Measurements from ENCODE around the gene CACNA2D3.

Gene CACNA2D3

DNA sequence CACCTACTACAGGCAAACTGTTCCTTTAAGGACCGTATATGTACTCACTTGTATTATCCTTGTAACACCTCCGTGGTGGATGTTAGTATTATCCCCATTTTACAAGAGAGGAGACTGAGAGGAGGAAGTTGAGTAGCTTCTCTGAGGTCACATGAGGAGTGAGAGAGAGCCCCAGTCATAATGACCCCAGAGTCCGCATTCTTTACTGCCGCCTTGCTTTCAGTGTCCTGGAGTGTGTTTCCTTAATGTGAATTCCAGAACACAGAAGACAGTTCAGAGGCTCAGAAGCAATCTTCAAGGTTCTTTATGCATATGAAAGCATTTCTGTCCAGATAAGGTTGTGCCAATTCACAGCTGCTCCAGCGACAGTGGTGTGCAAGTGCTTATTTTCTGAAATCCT, 199.2 kb downstream of the CACNA2D3 start:
- FAIRE-seq (no peak), DNase-seq (ENCODE audit: insufficient read length, low spot score) (no peak)
- TF ChIP-seq, protein P1, sequence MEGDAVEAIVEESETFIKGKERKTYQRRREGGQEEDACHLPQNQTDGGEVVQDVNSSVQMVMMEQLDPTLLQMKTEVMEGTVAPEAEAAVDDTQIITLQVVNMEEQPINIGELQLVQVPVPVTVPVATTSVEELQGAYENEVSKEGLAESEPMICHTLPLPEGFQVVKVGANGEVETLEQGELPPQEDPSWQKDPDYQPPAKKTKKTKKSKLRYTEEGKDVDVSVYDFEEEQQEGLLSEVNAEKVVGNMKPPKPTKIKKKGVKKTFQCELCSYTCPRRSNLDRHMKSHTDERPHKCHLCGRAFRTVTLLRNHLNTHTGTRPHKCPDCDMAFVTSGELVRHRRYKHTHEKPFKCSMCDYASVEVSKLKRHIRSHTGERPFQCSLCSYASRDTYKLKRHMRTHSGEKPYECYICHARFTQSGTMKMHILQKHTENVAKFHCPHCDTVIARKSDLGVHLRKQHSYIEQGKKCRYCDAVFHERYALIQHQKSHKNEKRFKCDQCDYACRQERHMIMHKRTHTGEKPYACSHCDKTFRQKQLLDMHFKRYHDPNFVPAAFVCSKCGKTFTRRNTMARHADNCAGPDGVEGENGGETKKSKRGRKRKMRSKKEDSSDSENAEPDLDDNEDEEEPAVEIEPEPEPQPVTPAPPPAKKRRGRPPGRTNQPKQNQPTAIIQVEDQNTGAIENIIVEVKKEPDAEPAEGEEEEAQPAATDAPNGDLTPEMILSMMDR (IDR thresholded peaks at IDR 0.05; ENCODE audit: insufficient read depth, missing control alignments), result no peak

DNA sequence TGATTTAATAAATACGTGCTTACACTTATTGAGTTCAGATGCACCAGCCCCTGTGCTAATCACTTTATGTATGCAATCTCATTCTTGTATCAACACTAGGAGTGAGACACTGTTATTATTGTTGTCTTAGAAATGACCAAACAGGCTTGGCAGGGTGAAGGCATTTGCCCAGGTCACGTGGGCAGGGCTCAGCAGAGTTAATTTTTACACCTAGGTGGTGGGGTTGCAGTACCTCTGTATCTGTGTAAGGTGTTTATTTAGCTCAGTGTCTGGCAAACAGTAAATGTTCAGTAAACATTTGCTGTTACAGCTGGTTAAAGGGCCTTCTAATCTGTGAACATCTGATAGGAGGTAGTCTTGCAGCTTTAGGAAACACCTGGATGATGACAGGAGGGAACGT, 200.0 kb downstream of the CACNA2D3 start:
- DNase-seq (ENCODE audit: insufficient read length, low spot score) (no peak), FAIRE-seq (no peak)
- TF ChIP-seq, protein P1 (IDR thresholded peaks at IDR 0.05; ENCODE audit: insufficient read depth, missing control alignments), result no peak

DNA sequence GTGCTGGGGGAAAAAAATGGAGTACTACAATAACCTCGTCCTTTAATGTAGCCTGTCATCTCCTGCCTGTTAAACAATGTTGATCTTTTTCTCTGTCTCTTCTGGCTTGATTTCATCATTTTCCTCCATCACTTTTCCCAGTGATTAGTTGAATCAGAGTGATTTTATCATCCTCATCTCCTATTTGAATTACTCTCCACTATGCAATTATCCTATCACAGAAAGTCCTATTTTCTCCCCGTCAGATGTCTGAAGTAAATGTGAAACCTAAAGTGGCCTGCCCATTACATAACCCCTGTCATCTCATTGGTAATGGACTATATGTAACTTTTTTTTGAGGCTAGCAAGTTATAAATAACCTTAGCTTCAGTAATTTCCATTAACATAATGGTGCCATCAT, 201.8 kb downstream of the CACNA2D3 start:
- no peak for DNase-seq (ENCODE audit: insufficient read length, low spot score)
- FAIRE-seq, result no peak
- TF ChIP-seq, protein P1 (IDR thresholded peaks at IDR 0.05; ENCODE audit: insufficient read depth, missing control alignments), result no peak

DNA sequence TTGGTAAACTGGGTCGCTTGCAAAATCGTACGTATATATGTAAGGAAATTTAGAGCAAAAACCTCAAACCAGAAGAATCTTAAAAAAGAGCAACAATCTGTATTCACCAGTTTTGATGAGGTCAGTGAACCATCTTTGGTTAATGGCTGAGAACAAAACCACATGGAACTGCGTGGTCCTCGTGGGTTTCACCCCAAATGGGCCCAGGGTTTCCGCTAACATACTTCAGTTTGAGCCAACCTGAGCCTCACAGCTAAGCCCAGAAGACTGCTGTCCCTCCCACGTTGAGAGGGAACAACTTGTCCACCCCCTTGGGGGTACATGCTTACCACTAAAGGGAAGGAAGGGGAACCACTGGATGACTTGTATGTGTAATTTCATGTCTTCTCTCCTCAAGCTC, 204.6 kb downstream of the CACNA2D3 start:
- TF ChIP-seq, protein P1 (IDR thresholded peaks at IDR 0.05; ENCODE audit: insufficient read depth, missing control alignments), result no peak
- no peak for FAIRE-seq
- DNase-seq (ENCODE audit: insufficient read length, low spot score), result no peak

DNA sequence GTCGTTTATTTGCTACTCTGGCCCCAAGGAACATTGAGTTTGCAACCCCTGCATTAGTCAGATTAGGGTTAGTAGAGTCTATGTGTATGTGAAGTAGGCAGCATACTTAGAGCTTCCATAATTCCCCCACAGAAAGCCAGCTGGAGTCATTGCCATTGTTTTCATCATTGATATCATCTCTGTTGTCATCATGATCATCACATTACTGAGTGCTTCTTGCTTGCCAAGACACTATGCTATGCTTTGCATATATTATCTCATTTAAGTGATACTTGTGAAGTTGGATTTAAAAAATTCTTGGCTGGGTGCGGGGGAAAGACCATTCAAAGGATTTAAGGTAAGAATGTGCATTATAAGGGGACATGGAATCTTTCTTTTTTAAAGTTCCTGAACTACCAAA, 209.0 kb downstream of the CACNA2D3 start:
- FAIRE-seq, result no peak
- no peak for DNase-seq (ENCODE audit: insufficient read length, low spot score)
- TF ChIP-seq, protein P1 (IDR thresholded peaks at IDR 0.05; ENCODE audit: insufficient read depth, missing control alignments), result no peak

DNA sequence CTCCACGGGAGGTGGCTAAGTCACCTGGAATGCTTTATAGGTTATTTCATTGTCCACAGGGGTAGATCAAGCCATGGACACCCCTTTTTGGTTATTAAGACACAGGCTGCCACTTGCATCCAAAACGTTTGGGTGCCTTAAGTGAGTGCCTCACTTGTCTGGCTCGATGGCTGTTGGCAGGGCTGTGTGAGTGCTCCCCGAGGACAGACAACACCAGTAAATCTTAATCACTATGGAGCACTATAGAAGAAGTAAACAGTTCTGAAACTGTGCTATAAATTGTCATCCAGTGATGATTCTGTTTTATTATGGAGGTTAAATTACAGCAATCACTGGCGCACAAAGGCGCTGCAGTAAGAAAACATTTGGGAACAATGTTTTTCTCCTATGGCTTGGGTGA, 215.5 kb downstream of the CACNA2D3 start:
- no peak for FAIRE-seq
- TF ChIP-seq, protein P1 (IDR thresholded peaks at IDR 0.05; ENCODE audit: insufficient read depth, missing control alignments), result no peak

DNA sequence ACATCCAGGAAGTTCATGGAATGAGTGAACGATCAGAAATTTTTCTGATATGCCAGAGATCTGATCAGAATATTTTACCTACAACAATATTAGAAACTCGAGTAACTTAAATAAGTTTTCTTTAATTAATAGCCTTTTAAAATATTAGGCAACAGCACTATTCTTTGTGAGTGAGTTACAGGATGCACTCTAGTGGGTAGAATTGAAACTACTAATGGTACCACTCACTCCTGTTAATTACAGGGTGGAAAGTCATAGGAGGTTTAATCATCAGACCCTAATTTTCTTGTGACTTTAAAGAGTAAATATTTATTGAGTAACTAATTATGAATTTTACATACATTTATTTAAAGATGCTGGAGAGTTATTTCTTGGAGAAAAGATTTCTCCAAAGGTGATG, 217.3 kb downstream of the CACNA2D3 start:
- TF ChIP-seq, protein P1 (IDR thresholded peaks at IDR 0.05; ENCODE audit: insufficient read depth, missing control alignments), result no peak
- no peak for FAIRE-seq
- DNase-seq (ENCODE audit: insufficient read length, low spot score), result no peak

More for the DNA sequence above, 215.5 kb downstream of the CACNA2D3 start:
- DNase-seq (ENCODE audit: insufficient read length, low spot score), result no peak

Measured in D721Med (cell line).